Measurements from ENCODE around the gene CGGBP1. TPM values are rescaled to one million over a fixed set of nuclear protein-coding genes. Genes with fewer than 3 reads are reported as not detected.

The CGGBP1 gene
- total RNA-seq, 1 donor from 2014 or later = 180 TPM

DNA sequence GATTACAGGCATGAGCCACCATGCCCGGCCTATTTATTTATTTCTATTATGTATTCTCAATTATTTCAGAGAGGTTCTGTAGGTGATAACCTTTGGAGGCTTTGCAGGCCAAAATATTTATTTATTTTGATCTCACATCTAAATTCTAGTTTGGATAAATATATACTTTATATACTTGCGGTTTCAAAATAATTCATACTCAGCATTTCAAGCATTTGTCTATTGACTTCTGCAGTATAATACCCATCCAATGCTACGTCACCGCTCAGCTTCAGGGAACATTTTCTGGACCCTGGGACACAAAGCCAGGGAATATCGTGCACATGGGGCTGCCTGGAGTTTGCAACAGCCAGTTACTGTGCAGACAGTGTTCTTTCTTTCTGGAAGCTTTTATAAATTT, 22.6 kb downstream of the CGGBP1 start:
- peaks cover 2% of the 10 kb centered on the region for H3K27me3 Mint-ChIP-seq (ENCODE audit: insufficient read depth, low read depth)
- no peaks in the 10 kb centered on the region for H3K79me2 ChIP-seq (ENCODE audit: low read depth)
- no peaks in the 10 kb centered on the region for H3K36me3 Mint-ChIP-seq
- H2AFZ ChIP-seq (replicated peaks) = no peak overlapping the region
- no peaks in the 10 kb centered on the region for H3K36me3 ChIP-seq
- H3F3A ChIP-seq (ENCODE audit: low read depth) = no peaks in the 10 kb centered on the region
- H4K20me1 ChIP-seq (ENCODE audit: low read depth) = no peaks in the 10 kb centered on the region
- no peak overlapping the region for H3K27ac Mint-ChIP-seq
- H3K4me2 ChIP-seq = no peak overlapping the region
- TF ChIP-seq EZH2 (IDR thresholded peaks at IDR 0.05) (no peak), EZH2phosphoT487 (IDR thresholded peaks at IDR 0.05) (no peak)
- TF ChIP-seq, protein P1, sequence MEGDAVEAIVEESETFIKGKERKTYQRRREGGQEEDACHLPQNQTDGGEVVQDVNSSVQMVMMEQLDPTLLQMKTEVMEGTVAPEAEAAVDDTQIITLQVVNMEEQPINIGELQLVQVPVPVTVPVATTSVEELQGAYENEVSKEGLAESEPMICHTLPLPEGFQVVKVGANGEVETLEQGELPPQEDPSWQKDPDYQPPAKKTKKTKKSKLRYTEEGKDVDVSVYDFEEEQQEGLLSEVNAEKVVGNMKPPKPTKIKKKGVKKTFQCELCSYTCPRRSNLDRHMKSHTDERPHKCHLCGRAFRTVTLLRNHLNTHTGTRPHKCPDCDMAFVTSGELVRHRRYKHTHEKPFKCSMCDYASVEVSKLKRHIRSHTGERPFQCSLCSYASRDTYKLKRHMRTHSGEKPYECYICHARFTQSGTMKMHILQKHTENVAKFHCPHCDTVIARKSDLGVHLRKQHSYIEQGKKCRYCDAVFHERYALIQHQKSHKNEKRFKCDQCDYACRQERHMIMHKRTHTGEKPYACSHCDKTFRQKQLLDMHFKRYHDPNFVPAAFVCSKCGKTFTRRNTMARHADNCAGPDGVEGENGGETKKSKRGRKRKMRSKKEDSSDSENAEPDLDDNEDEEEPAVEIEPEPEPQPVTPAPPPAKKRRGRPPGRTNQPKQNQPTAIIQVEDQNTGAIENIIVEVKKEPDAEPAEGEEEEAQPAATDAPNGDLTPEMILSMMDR (IDR thresholded peaks at IDR 0.05) = no peak
- no peak overlapping the region for H3K27ac ChIP-seq
- no peaks in the 10 kb centered on the region for H3K4me1 Mint-ChIP-seq
- H3K4me3 Mint-ChIP-seq = no peak overlapping the region
- H3K9ac ChIP-seq = no peak overlapping the region
- H3K4me1 ChIP-seq = no peaks in the 10 kb centered on the region
- no peaks in the 10 kb centered on the region for H3K27me3 ChIP-seq
- H3K9me3 Mint-ChIP-seq = no peaks in the 10 kb centered on the region
- H3K4me3 ChIP-seq = no peak overlapping the region
- no peaks in the 10 kb centered on the region for H3K9me3 ChIP-seq (ENCODE audit: low read depth)
- no peak for DNase-seq (ENCODE audit: low spot score)

DNA sequence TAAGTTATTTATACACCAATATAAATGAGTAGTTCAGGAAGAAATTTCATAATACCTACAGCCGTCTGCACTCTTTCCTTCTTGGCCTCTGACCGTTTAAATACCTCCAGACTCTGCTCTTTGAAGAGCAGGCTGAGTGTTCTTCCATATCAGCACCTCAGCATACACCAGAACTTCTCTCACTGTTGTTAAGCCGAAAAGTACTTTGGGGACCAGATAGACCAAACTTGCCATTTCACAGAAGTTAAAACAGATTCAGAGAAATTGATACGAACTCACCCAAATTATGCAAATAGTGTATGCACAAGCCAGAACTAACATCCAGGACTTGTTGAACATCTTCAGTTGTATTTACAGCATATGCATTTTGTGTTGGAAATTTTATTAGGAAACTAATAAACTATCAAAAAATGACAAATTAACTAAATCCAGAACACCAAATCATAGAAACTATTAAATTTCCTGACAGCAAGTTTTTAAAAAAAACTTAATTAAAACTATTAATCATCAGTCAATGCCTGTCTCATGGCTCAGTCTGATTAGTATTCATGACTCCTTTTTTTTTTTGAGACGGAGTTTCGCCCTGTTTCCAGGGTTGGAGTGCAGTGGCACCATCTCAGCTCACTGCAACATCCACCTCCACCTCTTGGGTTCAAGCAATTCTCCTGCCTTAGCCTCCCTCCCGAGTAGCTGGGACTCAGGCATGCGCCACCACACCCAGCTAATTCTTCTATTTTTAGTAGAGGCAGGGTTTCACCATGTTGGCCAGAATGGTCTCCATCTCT, 24.1 kb downstream of the CGGBP1 start:
- Histone ChIP-seq H4K20me1 (ENCODE audit: low read depth) (no peaks in the 10 kb centered on the region), H3K4me2 (no peak overlapping the region), H3K9ac (no peak overlapping the region), H3K4me1 (no peaks in the 10 kb centered on the region), H2AFZ (replicated peaks) (no peak overlapping the region), H3K27me3 (no peaks in the 10 kb centered on the region), H3K79me2 (ENCODE audit: low read depth) (no peaks in the 10 kb centered on the region), H3K4me3 (no peak overlapping the region), H3F3A (ENCODE audit: low read depth) (no peaks in the 10 kb centered on the region), H3K9me3 (ENCODE audit: low read depth) (no peaks in the 10 kb centered on the region), H3K27ac (no peak overlapping the region), H3K36me3 (no peaks in the 10 kb centered on the region)
- Mint-ChIP-seq H3K27ac (no peak overlapping the region), H3K4me1 (no peaks in the 10 kb centered on the region), H3K27me3 (ENCODE audit: insufficient read depth, low read depth) (no peaks in the 10 kb centered on the region), H3K9me3 (no peaks in the 10 kb centered on the region), H3K4me3 (no peak overlapping the region), H3K36me3 (no peaks in the 10 kb centered on the region)
- no peak for DNase-seq (ENCODE audit: low spot score)
- TF ChIP-seq EZH2phosphoT487 (IDR thresholded peaks at IDR 0.05) = no peak
- TF ChIP-seq, protein P1 (IDR thresholded peaks at IDR 0.05) = no peak
- no peak for TF ChIP-seq EZH2 (IDR thresholded peaks at IDR 0.05)

DNA sequence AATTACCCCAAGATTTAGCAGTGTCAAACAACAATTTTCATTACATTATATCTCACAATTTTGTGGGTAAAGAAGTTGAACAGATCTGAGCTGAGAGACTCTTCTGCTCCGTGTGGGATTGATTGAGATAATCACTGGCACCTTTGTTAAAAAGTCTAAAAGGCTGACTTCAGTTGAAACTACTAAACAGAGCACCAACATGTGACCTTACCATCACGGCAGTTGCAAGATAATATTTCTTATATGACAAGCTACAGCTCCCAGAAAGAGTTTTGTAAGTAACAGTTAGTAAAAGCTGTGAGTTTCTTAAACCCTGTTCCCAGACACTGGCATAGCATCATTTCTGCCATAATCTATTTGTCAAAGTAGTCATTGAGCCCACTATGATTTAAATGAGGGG, 25.0 kb downstream of the CGGBP1 start:
- no peak overlapping the region for H3K4me3 ChIP-seq
- Mint-ChIP-seq H3K36me3 (no peaks in the 10 kb centered on the region), H3K9me3 (peaks cover 2% of the 10 kb centered on the region), H3K27me3 (ENCODE audit: insufficient read depth, low read depth) (no peaks in the 10 kb centered on the region), H3K4me1 (no peaks in the 10 kb centered on the region), H3K27ac (no peak overlapping the region), H3K4me3 (no peak overlapping the region)
- no peaks in the 10 kb centered on the region for H3K4me1 ChIP-seq
- H3K79me2 ChIP-seq (ENCODE audit: low read depth) = no peaks in the 10 kb centered on the region
- H3K36me3 ChIP-seq = no peaks in the 10 kb centered on the region
- TF ChIP-seq, protein P1 (IDR thresholded peaks at IDR 0.05) = no peak
- TF ChIP-seq EZH2phosphoT487 (IDR thresholded peaks at IDR 0.05) (no peak), EZH2 (IDR thresholded peaks at IDR 0.05) (no peak)
- H4K20me1 ChIP-seq (ENCODE audit: low read depth) = no peaks in the 10 kb centered on the region
- no peak overlapping the region for H3K4me2 ChIP-seq
- H3K9ac ChIP-seq = no peak overlapping the region
- H3F3A ChIP-seq (ENCODE audit: low read depth) = no peaks in the 10 kb centered on the region
- H2AFZ ChIP-seq (replicated peaks) = no peak overlapping the region
- no peaks in the 10 kb centered on the region for H3K27me3 ChIP-seq
- no peak for DNase-seq (ENCODE audit: low spot score)
- H3K9me3 ChIP-seq (ENCODE audit: low read depth) = no peaks in the 10 kb centered on the region
- H3K27ac ChIP-seq = no peak overlapping the region

Measured in neural progenitor cell (in vitro differentiated cells).